Neural progenitor cell (in vitro differentiated cells): ENCODE data around the gene FADS2. TPM values are rescaled to one million over a fixed set of nuclear protein-coding genes. Genes with fewer than 3 reads are reported as not detected.

Source experiments
- DNase-seq: peaks from one replicate; pipeline ENCODE4 v3.0.0-alpha.2; 2016; ENCODE audit warnings: low spot score
- H2AFZ ChIP-seq: fragments of 200-600 bp; sonication (generic); replicated peaks from 2 replicates; pipeline ENCODE4 v1.6.1; 2016; ENCODE audit warnings: antibody characterized with exemption
- H3F3A ChIP-seq: fragments of 200-600 bp; sonication (generic); 2 replicates; pipeline ENCODE4 v1.6.1; 2016; ENCODE audit warnings: antibody characterized with exemption, low read depth
- H3K27ac ChIP-seq: fragments of 200-600 bp; sonication (generic); 2 replicates; pipeline ENCODE4 v1.5.1; 2016; ENCODE audit warnings: mild to moderate bottlenecking
- H3K27me3 ChIP-seq: fragments of 200-600 bp; sonication (generic); 2 replicates; pipeline ENCODE4 v1.6.1; 2016; ENCODE audit warnings: mild to moderate bottlenecking, moderate library complexity
- H3K36me3 ChIP-seq: fragments of 200-600 bp; sonication (generic); 2 replicates; pipeline ENCODE4 v1.5.1; 2016
- H3K4me1 ChIP-seq: fragments of 200-600 bp; sonication (generic); 2 replicates; pipeline ENCODE4 v1.6.1; 2016; ENCODE audit warnings: mixed run types
- H3K4me2 ChIP-seq: fragments of 200-600 bp; sonication (generic); 2 replicates; pipeline ENCODE4 v1.6.1; 2016
- H3K4me3 ChIP-seq: fragments of 200-600 bp; sonication (generic); 2 replicates; pipeline ENCODE4 v1.5.1; 2016
- H3K79me2 ChIP-seq: fragments of 200-600 bp; sonication (generic); 2 replicates; pipeline ENCODE4 v1.6.1; 2016; ENCODE audit warnings: low read depth
- H3K9ac ChIP-seq: fragments of 200-600 bp; sonication (generic); 2 replicates; pipeline ENCODE4 v1.6.1; 2016
- H3K9me3 ChIP-seq: fragments of 200-600 bp; sonication (generic); 2 replicates; pipeline ENCODE4 v1.5.1; 2016; ENCODE audit warnings: low read depth
- H4K20me1 ChIP-seq: fragments of 200-600 bp; sonication (generic); 2 replicates; pipeline ENCODE4 v1.6.1; 2016; ENCODE audit warnings: low read depth
- H3K27ac Mint-ChIP-seq: 3 replicates; pipeline ENCODE4 v1.8.0; 2021; ENCODE audit warnings: mixed read lengths
- H3K27me3 Mint-ChIP-seq: 2 replicates; pipeline ENCODE4 v1.8.0; 2022; ENCODE audit warnings: low read depth, mild to moderate bottlenecking, inconsistent platforms, moderate library complexity, mixed read lengths; ENCODE audit not compliant: insufficient read depth
- H3K36me3 Mint-ChIP-seq: 3 replicates; pipeline ENCODE4 v1.8.0; 2021; ENCODE audit warnings: mixed read lengths
- H3K4me1 Mint-ChIP-seq: 3 replicates; pipeline ENCODE4 v1.8.0; 2021; ENCODE audit warnings: mixed read lengths
- H3K4me3 Mint-ChIP-seq: 3 replicates; pipeline ENCODE4 v1.8.0; 2021; ENCODE audit warnings: mild to moderate bottlenecking, moderate library complexity, mixed read lengths
- H3K9me3 Mint-ChIP-seq: 3 replicates; pipeline ENCODE4 v1.8.0; 2020; ENCODE audit warnings: mixed read lengths
- EZH2 ChIP-seq: fragments of 200-600 bp; sonication (generic); IDR thresholded peaks from 2 replicates; pipeline ENCODE4 v1.6.1; 2017; ENCODE audit warnings: antibody characterized with exemption, mild to moderate bottlenecking, moderate library complexity
- EZH2phosphoT487 ChIP-seq: fragments of 200-600 bp; sonication (generic); IDR thresholded peaks from 2 replicates; pipeline ENCODE4 v1.6.1; 2017; ENCODE audit warnings: antibody characterized with exemption
- total RNA-seq: library from RNA; depleted of rRNA; stranded (reverse); fragments of >200 nt; gene quantifications from 2 replicates; pipeline ENCODE4 v1.2.3, GENCODE V29; 2015; ENCODE audit warnings: low replicate concordance
- TF ChIP-seq, protein P1 (sequence below): fragments of 200-600 bp; sonication (generic); IDR thresholded peaks from 2 replicates; pipeline ENCODE4 v1.5.1; 2017; ENCODE audit warnings: antibody characterized with exemption, mild to moderate bottlenecking

Gene FADS2
- total RNA-seq, 1 donor from 2014 or later, result 233 TPM

DNA sequence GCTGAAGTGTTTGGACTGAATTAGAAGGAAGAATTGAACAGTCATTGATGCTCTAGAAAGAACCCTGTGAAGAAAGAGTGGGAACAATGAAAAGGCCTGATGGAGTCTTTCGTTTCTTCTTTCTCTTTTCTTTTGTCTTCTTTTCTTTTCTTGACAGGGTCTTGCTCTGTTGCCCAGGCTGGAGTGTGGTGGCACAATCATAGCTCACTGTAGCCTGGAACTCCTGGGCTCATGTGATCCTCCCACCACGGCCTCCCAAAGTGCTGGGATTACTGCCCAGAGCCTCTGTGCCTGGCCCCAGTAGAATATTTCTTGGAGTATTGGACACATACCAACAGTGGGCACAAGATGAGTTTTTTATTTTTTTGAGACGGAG lies 34.3 kb upstream of the FADS2 start:
- no peaks in the 10 kb centered on the region for H3K9me3 Mint-ChIP-seq
- H4K20me1 ChIP-seq, result peaks cover 22% of the 10 kb centered on the region
- no peaks in the 10 kb centered on the region for H3K9me3 ChIP-seq
- peaks cover 28% of the 10 kb centered on the region for H3K36me3 Mint-ChIP-seq
- H3K4me1 Mint-ChIP-seq, result peaks cover 29% of the 10 kb centered on the region
- no peak overlapping the region for H3K27ac ChIP-seq
- H3K79me2 ChIP-seq, result peaks cover 80% of the 10 kb centered on the region
- H3K36me3 ChIP-seq, result no peaks in the 10 kb centered on the region
- peak overlapping the region; percentile 81 for H3K27ac Mint-ChIP-seq
- TF ChIP-seq EZH2 (no peak), EZH2phosphoT487 (no peak)
- TF ChIP-seq, protein P1, sequence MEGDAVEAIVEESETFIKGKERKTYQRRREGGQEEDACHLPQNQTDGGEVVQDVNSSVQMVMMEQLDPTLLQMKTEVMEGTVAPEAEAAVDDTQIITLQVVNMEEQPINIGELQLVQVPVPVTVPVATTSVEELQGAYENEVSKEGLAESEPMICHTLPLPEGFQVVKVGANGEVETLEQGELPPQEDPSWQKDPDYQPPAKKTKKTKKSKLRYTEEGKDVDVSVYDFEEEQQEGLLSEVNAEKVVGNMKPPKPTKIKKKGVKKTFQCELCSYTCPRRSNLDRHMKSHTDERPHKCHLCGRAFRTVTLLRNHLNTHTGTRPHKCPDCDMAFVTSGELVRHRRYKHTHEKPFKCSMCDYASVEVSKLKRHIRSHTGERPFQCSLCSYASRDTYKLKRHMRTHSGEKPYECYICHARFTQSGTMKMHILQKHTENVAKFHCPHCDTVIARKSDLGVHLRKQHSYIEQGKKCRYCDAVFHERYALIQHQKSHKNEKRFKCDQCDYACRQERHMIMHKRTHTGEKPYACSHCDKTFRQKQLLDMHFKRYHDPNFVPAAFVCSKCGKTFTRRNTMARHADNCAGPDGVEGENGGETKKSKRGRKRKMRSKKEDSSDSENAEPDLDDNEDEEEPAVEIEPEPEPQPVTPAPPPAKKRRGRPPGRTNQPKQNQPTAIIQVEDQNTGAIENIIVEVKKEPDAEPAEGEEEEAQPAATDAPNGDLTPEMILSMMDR, result no peak
- peak overlapping the region; percentile 87 for H3K4me2 ChIP-seq
- peak overlapping the region; percentile 82 for H3K4me3 ChIP-seq
- H3K27me3 Mint-ChIP-seq, result peaks cover 8% of the 10 kb centered on the region
- H3K9ac ChIP-seq, result peak overlapping the region; percentile 96
- H3K4me3 Mint-ChIP-seq, result peak overlapping the region; percentile 94
- no peak overlapping the region for H2AFZ ChIP-seq
- H3K27me3 ChIP-seq, result no peaks in the 10 kb centered on the region
- DNase-seq, result no peak
- H3K4me1 ChIP-seq, result peaks cover 19% of the 10 kb centered on the region
- peaks cover 59% of the 10 kb centered on the region for H3F3A ChIP-seq

DNA sequence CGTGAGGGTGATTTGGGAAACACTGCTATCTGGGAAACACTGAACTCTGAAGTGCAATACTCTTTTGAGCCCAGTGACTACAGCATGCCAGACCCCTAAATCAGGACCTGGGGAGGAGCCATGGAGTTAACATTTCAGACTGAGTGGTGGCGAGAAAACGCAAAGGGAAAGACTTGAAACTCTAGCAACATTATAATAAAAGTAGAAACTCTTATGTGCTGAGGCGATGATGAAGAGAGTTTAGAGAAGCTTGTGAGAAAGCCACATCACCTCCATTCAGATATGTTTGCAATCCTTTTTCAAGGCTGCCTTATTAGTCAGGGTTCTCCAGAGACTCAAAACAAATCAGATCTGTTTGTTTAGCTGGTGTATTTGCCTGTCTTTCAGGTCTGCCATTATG lies 33.5 kb upstream of the FADS2 start:
- Histone ChIP-seq H3K4me2 (peak overlapping the region; percentile 87), H3K79me2 (peaks cover 82% of the 10 kb centered on the region)
- H3K27me3 Mint-ChIP-seq, result peaks cover 8% of the 10 kb centered on the region

DNA sequence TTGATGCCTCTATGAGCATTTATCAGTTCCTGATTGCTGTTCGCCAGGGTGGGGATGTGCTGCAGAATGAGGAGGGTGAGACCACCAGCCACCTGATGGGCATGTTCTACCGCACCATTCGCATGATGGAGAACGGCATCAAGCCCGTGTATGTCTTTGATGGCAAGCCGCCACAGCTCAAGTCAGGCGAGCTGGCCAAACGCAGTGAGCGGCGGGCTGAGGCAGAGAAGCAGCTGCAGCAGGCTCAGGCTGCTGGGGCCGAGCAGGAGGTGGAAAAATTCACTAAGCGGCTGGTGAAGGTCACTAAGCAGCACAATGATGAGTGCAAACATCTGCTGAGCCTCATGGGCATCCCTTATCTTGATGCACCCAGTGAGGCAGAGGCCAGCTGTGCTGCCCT lies 32.6 kb upstream of the FADS2 start:
- H3K79me2 ChIP-seq, result peaks cover 90% of the 10 kb centered on the region
- no peak overlapping the region for H3K27ac ChIP-seq
- no peaks in the 10 kb centered on the region for H3K9me3 ChIP-seq
- peaks cover 22% of the 10 kb centered on the region for H4K20me1 ChIP-seq
- H3F3A ChIP-seq, result peaks cover 76% of the 10 kb centered on the region
- H3K36me3 ChIP-seq, result no peaks in the 10 kb centered on the region
- H3K9ac ChIP-seq, result no peak overlapping the region
- Mint-ChIP-seq H3K36me3 (peaks cover 27% of the 10 kb centered on the region), H3K9me3 (no peaks in the 10 kb centered on the region), H3K27me3 (peaks cover 9% of the 10 kb centered on the region), H3K4me1 (peaks cover 29% of the 10 kb centered on the region), H3K4me3 (no peak overlapping the region), H3K27ac (no peak overlapping the region)
- DNase-seq, result no peak
- H3K4me2 ChIP-seq, result no peak overlapping the region
- H2AFZ ChIP-seq, result no peak overlapping the region
- H3K27me3 ChIP-seq, result no peaks in the 10 kb centered on the region
- H3K4me3 ChIP-seq, result no peak overlapping the region
- H3K4me1 ChIP-seq, result peaks cover 19% of the 10 kb centered on the region
- TF ChIP-seq, protein P1, result no peak

More for the DNA sequence above, 33.5 kb upstream of the FADS2 start:
- TF ChIP-seq EZH2 (no peak), EZH2phosphoT487 (no peak)
- TF ChIP-seq, protein P1, result no peak
- H3K4me1 ChIP-seq, result peaks cover 19% of the 10 kb centered on the region
- peaks cover 67% of the 10 kb centered on the region for H3F3A ChIP-seq
- H3K9ac ChIP-seq, result no peak overlapping the region
- no peaks in the 10 kb centered on the region for H3K9me3 ChIP-seq
- H3K4me1 Mint-ChIP-seq, result peaks cover 29% of the 10 kb centered on the region
- no peak overlapping the region for H3K27ac ChIP-seq
- no peaks in the 10 kb centered on the region for H3K9me3 Mint-ChIP-seq
- H2AFZ ChIP-seq, result no peak overlapping the region
- H3K36me3 ChIP-seq, result no peaks in the 10 kb centered on the region
- no peak overlapping the region for H3K27ac Mint-ChIP-seq
- no peaks in the 10 kb centered on the region for H3K27me3 ChIP-seq
- DNase-seq, result no peak
- H3K4me3 ChIP-seq, result no peak overlapping the region
- H4K20me1 ChIP-seq, result peaks cover 22% of the 10 kb centered on the region
- H3K4me3 Mint-ChIP-seq, result peak overlapping the region; percentile 61
- peaks cover 30% of the 10 kb centered on the region for H3K36me3 Mint-ChIP-seq
